AG09309 (cell line): ENCODE data around the gene TBL1X.

Experiments used
- DNase-seq: peaks from one replicate; pipeline ENCODE4 v3.0.0-alpha.2; 2010; ENCODE audit warnings: low read depth
- H3K4me3 ChIP-seq: 2 replicates; pipeline ENCODE4 v1.5.1; 2011; ENCODE audit warnings: mild to moderate bottlenecking, low read depth, low read length, moderate library complexity; ENCODE audit not compliant: control insufficient read depth
- CTCF ChIP-seq: IDR thresholded peaks from 2 replicates; pipeline ENCODE4 v1.5.1; 2011; ENCODE audit warnings: mild to moderate bottlenecking, low read depth, low read length, inconsistent platforms; ENCODE audit not compliant: insufficient read depth, control insufficient read depth; ENCODE audit errors: missing control alignments

TBL1X gene

DNA sequence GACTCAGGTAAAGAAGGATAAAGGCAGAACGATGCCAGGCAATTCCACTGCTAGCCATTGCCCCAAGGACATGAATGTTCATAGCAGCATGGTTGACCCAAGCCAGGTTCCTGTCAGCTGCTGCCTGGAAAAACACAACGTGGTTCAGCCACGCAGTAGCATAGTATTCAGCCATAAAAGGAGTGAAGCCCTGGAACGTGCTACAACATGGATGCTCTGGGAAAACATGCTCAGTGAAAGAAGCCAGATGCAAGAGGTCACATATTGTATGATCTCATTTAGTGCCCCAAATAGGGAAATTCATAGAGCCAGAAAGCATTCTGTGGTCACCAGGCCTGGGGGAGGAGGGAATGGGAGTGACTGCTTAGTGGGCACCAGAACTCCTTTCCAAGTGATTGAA, 170.9 kb downstream of the TBL1X start:
- no peak overlapping the region for H3K4me3 ChIP-seq
- no peak for DNase-seq
- TF ChIP-seq CTCF, result no peak

DNA sequence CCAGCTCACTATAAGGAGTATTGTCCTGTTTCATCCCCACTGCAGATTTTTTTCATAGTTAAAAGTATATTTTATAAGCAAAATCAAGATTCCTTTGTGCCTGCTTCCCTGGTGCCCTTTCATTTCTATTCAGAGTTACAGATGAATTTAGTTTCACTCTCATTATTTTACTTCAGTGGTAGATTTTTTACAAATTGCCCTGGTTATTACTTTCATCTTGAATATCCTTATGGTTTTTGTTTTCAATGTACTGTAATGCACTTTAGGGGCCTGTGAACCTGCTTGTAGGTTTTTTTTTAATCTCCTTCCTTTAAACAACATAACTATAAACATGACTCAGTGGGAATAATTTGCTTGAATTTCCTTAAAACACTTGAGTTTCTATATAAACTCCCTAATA, 174.0 kb downstream of the TBL1X start:
- TF ChIP-seq CTCF, result no peak
- no peak for DNase-seq

DNA sequence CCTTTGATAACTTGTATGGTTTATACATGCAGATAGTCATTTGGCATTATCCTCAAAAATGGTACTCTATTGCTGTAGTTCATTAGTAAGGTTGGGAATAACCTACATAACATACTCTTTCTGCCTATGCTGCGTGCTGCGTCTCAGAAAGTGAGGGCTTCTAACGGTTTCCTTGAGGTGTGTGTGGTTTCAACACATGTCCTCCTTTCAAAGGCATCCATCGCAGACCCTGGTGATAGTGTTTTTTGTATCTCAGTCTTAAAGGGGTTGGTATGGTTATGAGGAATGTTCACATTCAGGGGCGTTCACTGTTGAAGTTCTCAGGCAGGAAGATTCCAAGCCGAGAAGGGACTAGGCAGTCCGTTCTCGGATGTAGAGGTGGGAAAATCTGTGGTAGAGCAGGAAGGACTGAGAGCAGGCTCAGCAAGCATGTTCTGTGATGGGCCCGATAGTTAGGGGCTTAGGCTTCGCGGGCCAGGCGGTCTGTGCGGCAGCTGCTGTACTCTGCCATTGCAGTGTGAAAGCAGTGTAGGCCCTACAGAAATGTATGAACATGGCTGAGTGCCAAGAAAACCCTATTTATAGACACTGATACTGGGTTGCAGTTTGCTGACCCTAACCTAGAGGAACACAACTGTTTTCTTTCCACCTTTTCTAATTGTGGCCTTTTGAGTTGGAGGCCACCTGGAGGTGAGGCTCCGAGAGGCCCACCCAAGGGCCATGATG, 177.6 kb downstream of the TBL1X start:
- no peak for DNase-seq
- no peak for TF ChIP-seq CTCF
- H3K4me3 ChIP-seq, result no peak overlapping the region

More for the DNA sequence above, 174.0 kb downstream of the TBL1X start:
- H3K4me3 ChIP-seq, result no peak overlapping the region

- DNase-seq, result no peak
- TF ChIP-seq CTCF, result no peak
- no peak overlapping the region for H3K4me3 ChIP-seq
Measured at GRCh38 chrX:9643807-9644206, 178.9 kb downstream of the TBL1X start.

GRCh38 chrX:9644335-9644734, 179.5 kb downstream of the TBL1X start:
- DNase-seq, result no peak
- no peak for TF ChIP-seq CTCF
- H3K4me3 ChIP-seq, result no peak overlapping the region

DNA sequence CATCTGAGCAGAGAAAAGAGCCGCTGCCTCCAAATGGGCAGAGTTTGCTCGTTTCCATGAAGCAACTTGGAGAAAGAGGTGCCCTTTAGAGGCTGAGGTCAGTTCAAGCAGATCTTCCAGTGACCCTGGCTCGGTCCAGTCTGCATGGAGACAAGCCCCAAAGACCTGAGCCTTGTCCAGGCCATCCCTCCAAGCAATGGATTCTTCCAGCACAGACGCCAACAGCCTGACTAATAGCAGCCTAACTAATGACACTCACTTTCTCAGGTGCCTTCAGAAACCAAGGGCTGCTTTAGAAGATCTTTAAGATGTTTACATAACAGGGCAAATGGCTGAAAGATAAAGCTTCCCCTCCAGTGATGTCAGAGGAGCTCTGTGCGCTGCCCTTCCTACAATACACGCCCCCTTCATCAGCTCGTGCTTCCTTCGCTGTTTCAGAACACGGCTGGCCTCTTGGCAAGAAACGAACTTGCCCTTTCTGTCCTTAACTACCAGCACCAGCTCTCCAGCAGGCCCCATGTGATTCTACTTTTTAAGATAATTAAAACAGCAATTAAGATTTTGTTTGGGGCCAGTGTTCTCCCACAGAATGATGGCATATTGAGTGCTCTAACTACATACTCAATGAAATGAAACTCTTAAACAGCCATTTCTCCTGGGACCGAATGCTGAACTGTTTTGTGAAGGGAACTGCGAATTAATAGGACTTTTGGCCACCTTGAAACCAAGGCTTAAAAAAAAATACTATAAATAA, 181.8 kb downstream of the TBL1X start:
- no peak for DNase-seq
- no peak overlapping the region for H3K4me3 ChIP-seq
- TF ChIP-seq CTCF, result no peak

DNA sequence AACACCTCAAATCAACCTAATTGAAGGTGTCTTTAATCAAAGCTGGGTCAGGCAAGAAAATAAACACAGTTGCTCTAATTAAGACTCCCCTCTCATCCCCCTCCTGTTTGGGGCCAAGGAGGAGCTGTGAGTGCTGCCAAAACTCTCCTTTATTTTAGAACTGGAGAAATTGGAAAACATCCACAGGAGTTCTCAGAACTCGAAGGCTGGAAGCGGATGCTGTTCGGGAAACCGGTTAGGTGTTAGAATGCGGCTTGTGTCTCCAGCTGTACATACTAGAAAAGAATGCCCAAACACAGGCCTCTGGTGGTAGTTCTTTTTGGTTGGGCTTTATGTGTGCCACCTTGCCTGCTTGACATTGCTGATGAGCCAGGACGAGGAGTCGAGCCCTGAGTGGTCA, 182.6 kb downstream of the TBL1X start:
- no peak for DNase-seq
- H3K4me3 ChIP-seq, result no peak overlapping the region
- no peak for TF ChIP-seq CTCF
